ENCODE results near the gene TCF3.

The TCF3 gene

DNA sequence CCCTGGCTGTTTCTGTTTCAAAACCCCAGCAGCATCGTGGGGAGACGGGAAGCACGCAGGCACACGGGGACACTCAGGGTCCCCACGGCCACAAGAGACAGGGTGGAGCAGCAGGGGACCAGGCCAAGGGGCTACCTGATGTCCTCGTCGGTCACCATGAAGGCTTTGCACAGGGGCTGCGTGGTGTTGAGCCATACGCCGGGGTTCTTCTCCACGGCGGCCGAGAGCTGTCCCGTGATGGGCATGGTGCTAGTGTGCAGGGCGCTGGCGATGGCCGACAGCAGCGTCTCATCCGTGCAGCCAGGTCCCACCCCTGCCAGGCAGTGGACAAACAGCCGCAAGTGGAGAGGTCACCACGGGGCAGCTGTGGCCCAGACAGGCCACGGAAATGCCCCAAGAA is 71.5 kb downstream of the TCF3 start:
- no peak for DNase-seq (ENCODE audit: low read depth in 2 of 2)

DNA sequence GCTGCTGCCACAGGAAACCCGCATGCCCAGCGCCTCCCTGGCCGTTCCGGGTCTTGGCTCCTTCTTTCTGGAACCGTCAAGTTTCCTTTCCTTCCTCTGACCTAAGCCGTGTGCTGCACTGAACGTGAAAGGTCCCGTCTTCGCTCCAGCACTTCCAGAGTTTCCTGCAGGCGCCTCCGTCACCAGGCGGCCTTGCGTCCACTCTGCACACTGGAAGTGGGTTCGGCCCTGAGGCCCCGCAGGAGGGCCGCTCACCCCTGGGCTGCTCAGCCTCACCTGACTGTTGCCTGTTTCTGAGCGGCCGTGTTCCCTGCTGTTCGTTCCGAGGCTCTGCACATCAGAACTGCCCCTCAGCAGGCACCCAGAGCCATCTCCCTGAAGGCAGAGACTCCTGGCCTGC is 72.0 kb downstream of the TCF3 start:
- no peak for DNase-seq (ENCODE audit: low read depth in 2 of 2)

DNA sequence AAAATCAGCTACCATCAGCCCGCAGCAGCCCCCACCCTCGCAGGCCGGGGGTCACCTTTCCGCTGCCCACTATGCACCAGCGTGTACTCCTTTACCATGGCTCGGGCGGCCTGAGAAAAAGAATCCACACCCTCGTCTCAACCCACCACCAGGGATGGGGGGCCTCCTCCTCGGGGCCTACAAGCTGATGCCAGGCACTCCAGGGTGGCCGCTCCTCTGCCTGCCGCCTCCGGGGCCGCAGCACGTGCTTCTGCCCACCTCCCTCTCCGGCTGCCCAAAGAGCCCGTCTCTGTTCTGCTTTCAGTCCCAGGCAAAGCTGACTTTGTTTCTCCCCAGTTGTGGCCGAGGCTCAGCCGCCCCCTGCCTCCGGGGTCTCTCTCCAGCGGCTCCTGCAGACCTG is 73.2 kb downstream of the TCF3 start:
- no peak for DNase-seq (ENCODE audit: low read depth in 2 of 2)

- no peak for DNase-seq (ENCODE audit: low read depth in 2 of 2)
These were observed 74.3 kb downstream of the TCF3 start for GRCh38 chr19:1577929-1578618.

- DNase-seq (ENCODE audit: low read depth in 2 of 2): no peak
These were observed 75.1 kb downstream of the TCF3 start for GRCh38 chr19:1577090-1577928.

GRCh38 chr19:1576242-1577089 is 75.9 kb downstream of the TCF3 start:
- no peak for DNase-seq (ENCODE audit: low read depth in 2 of 2)

DNA sequence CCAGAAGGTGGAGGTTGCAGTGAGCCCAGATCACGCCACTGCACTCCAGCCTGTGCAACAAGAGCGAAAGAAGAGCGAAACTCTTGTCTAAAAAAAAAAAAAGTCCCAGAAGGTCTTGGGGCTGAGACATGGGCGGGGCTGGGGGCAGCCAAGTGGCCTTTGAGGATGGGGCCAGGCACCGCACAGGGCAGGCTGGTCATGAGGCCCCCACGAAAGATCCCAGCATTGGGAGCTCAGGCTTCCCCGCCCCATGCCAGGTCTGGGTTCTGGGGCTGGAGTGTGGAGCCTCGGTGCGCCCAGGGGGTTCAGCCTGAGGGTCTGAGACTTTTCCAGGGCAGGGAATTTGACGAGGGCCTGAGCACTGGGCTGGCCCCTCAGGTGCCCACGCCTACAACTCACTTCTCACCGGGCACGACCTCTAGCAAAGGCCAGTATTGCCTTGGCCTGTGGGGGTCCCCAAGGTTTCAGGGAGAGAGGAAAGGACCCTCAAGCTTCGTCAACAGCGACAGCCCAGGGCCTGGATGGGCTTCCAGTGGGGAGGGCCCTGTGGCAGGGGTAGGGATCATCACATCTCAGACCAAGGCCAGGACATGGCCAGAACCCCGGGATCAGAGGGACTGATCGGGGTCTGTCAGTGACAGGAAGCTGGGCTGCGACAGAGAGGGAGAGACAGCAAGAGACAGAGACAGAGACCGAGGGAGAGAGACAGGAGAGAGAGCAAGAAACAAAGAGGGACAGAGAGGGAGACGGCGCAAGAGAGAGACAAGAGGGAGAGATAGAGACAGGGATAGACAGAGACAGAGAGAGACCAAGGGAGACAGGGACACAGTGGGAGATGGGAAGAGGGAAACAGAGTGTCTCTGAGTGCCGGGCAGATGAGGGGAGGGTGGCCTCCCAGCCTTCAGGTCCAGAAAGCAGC is 76.8 kb downstream of the TCF3 start:
- no peak for DNase-seq (ENCODE audit: low read depth in 2 of 2)

DNA sequence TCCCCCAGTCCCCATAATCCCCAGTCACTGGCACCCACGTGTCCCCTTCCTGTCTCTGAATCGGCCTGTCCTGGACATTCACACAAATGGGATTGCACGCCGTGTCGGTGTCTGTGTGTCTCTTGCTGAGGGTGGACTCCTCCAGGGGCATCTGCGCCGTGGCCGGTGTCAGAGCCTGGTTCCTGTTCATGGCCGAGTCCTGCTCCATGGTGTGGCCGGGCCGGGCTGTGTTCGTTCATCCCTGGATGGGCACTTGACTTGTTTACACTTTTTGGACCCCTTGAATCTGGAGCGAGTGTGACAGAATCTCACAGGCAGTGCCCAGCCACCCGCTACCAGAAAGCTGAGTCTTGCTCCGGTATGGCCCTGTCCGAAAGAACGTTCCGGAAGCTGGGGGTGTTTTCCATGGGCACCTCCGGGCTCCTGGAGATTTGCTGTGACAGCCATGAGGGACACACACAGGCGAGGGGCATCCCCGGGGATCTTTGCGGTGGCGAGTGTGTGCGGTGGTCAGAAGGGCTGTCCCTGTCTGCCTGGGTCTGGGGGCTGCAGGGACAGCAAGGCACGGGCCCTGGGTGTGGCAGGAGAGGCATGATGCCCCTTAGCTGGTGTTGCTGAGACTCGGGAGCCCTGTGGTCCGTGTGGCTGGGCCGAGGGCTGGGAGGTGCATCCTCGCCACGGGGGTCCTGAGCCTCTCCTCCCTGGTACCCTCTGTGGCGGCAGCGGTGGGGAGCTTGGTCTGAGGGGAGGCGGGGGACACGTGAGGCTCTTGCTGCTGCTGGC is 77.9 kb downstream of the TCF3 start:
- no peak for DNase-seq (ENCODE audit: low read depth in 2 of 2)

- DNase-seq (ENCODE audit: low read depth in 2 of 2): no peak
These were observed 79.6 kb downstream of the TCF3 start for GRCh38 chr19:1572795-1573194.

- no peak for DNase-seq (ENCODE audit: low read depth in 2 of 2)
These were observed 81.1 kb downstream of the TCF3 start for GRCh38 chr19:1571358-1571757.

GRCh38 chr19:1570836-1571235 is 81.6 kb downstream of the TCF3 start:
- no peak for DNase-seq (ENCODE audit: low read depth in 2 of 2)

DNA sequence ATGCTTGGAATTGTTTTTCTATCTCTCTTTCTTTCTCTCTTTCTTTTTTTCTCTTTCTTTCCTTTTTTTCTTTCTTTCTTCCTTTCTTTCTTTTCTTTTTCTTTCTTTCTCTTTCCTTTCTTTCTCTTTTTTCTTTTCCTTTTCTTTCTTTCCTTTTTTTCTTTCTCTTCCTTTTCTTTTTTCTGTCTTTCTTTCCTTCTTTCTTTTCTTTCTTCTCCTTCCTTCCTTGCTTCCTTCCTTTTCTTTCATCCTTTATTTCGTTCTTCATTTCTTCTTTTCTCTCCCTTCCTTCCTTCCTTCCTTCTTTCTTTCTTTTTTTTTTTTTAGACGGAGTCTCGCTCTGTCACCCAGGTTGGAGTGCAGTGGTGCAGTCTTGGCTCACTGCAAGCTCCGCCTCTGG is 82.4 kb downstream of the TCF3 start:
- no peak for DNase-seq (ENCODE audit: low read depth in 2 of 2)

- peak; percentile 66 to 74 for DNase-seq (ENCODE audit: low read depth in 2 of 2)
These were observed 83.9 kb downstream of the TCF3 start, which contains the start of gene MEX3D for GRCh38 chr19:1568320-1569019. Gene MEX3D (minus strand): TSS chr19:1568325. CDS start chr19:1568058, 267 bp downstream.

GRCh38 chr19:1567848-1568227 is 84.6 kb downstream of the TCF3 start:
- no peak for DNase-seq (ENCODE audit: low read depth in 2 of 2)

DNA sequence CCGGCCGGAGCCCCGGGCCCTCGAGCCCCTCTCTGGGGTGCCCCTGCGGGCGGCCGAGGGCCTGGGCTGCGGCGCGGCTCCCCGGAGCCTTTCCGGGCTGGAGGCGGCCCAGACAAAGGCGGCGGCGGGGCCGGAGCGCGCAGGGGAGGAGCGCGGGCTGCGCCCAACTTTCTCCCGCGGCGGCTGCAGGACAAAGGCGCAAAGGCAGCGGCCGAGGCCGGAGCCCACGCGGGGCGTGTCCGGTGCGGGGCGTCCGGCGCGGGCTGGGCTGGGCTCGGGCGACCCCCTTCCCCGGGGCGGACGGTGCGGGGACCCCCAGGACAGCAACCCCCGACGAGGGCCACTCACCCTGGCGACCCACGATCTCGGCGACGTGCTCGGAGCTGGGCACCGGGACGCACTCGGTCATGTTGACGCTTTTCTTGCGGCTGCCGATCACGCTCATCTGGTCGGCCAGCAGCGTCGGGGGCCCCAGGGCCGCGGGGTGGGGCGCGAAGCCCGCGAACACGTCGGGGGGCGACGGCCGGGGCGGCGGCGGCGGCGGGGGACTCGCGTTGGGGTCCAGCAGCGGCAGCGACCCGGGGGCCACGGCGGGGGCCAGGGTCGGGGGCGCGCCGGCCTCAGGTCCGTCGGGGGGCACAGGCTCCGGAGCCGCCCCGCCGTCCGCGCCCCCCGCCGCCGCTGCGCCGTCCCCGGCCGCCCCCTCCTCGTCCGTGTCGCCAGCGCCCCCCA is 85.1 kb downstream of the TCF3 start:
- DNase-seq (ENCODE audit: low read depth in 2 of 2): no peak

- no peak for DNase-seq (ENCODE audit: low read depth in 2 of 2)
These were observed 85.9 kb downstream of the TCF3 start for GRCh38 chr19:1566392-1567115.

- DNase-seq (ENCODE audit: low read depth in 2 of 2): no peak
These were observed 89.2 kb downstream of the TCF3 start for GRCh38 chr19:1563251-1563650.

DNA sequence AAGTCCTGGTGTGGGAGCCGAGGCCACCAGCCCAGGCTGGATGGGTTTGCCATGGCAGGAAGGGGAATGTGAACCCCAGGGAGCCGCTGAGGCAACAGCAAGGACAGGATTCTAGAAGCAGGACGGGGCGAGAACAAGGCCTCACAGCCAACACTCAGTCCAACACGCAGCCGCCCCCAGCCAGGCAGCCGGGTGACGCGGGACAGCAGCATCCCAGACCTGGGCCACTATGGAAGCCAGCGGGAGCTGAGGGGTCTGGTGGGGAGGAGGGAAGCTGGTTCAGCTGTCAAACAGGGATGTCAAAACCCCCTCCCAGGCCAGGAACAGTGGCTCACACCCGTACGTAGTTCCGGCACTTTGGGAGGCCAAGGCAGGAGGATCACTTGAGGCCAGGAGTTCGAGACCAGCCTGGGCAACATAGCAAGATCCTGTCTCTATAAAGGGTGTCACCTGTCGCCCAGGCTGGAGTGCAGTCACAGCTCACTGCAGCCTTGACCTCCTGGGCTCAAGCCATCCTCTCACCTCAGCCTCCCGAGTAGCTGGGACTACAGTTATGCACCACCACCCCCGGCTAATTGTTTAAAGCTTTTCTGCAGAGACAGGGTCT is 91.1 kb downstream of the TCF3 start:
- no peak for DNase-seq (ENCODE audit: low read depth in 2 of 2)
